GM21360 (cell line): Measurements from ENCODE around the gene FRAT1.

ENCODE experiments used
- ATAC-seq: cut with Tn5 transposase; IDR thresholded peaks from one replicate; pipeline ENCODE4 v1.9.1; 2021; ENCODE audit warnings: mild to moderate bottlenecking, moderate library complexity; ENCODE audit not compliant: unreplicated experiment

Gene FRAT1

DNA sequence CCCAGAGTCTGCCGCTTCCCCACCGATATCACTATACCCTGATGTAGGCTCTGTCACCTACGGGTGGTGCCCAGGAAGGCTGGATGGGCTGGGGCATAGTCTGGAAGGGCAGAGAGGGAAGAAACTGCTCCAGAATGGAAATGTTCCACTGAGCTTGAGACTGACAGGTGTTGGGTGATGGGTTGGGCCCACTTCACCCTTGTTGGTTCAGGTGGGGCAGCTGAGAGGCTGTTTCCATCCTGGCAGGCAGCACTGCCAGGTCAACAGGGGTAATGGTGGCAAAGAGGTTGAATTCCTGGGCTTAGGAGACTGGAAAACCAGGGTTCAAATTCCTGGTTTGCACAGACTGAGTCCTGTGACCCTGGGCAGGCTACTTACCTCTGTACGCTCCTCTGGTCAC, 44.0 kb downstream of the FRAT1 start:
- ATAC-seq = no peak

DNA sequence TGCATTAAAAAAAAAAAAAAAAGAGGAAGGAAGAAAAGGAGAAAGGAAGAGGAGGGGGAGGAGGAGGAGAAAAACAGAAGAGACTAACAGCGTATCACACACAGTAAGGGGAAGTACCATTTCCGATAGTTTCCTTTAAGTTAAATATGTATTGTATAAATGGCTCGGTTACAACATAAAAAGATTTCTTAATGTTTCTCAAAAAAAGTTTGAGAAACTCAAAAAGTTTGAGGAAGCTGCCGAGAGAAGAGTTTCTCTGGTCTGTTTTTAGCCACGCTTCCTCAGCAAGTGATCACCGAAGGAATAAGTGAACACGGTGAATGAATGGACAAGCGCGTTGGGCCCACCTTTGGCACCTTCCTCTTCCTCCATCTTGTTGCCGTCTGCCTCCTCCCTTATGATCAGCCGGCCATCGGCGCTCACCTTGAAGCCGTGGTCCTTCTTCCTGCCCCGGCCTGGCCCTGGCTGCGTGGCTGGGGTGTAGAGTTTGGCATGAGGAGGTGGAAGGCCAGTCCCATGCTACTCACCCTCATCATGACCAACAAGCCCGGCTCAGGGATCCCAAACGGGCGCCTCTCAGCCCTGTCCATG, 46.8 kb downstream of the FRAT1 start:
- ATAC-seq = no peak

DNA sequence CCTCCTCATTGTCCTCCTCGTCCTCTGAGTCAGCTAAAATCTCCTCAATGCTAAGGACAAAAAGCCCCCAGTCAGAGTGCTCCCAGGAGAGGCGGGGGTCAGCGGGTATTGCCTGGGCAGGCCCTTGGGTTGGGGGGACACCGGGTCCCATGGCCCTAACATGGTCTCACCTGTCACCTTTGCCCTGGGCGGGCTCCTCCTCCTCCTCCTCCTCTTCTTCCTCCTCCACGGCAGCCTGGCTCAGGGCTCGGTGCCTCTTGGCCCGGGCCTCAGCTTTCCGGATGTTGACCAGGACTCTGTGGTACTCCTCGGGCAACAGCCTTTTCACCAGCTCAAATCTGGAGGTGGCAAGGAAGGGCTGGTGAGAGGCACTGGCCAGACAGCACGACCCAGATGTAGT, 47.5 kb downstream of the FRAT1 start:
- no peak for ATAC-seq

DNA sequence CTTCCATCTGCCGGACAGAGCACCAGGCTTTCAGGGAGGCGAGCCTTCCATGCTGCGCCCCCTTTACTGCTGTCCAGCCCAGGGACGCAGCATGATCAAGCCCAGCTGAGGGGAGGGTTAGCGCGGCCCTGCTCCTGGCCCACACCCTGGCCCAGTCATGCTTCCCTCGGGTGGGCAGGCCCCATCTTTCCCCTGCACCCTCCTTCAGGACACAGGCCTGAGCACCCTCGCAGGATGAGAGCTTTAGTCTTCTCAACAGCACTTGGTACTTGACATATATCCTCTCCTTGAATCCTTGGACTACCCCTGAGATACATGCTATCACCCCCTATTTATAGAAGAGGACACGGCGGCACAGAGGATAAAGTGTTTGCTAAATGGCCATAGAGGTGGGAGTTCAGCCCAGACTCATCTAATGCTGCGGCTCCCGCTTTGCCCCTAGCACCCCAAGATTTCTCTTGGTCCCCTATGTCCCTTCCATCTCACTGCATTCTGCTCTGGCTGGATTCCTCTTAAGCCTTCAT, 48.1 kb downstream of the FRAT1 start:
- ATAC-seq = no peak
